COLO668 (cell line): ENCODE results near the gene PRDM16.
A peak's percentile ranks its signal among the peaks of the same experiment; 100 is the strongest.

Experiments used
- DNase-seq: peaks from one replicate; lab custom pipeline; 2025; ENCODE audit not compliant: unreplicated experiment; lab: John Stamatoyannopoulos, UW

The PRDM16 gene

DNA sequence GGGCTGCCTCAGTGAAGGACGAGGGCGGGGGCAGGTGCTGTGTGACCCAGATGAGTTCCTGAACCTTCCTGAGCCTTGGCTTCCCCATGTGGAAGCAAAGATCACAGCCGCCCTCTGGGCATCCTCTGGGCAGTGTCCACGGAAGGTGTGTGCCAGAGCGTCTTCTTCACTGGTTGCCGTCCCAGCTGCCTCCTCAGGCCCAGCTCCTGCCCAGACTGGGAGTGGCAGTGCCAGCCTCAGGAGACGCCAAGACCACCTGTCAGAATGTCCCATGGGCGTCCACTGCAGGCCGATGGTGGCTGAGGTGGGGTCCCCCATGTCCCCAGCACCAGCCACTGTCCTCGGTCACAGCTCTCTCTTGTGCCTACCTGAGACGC is 395.6 kb downstream of the PRDM16 start:
- DNase-seq, result no peak

- DNase-seq, result no peak
These were observed 396.3 kb downstream of the PRDM16 start for GRCh38 chr1:3465091-3465934.

- no peak for DNase-seq
These were observed 396.9 kb downstream of the PRDM16 start for GRCh38 chr1:3465935-3466321.

DNA sequence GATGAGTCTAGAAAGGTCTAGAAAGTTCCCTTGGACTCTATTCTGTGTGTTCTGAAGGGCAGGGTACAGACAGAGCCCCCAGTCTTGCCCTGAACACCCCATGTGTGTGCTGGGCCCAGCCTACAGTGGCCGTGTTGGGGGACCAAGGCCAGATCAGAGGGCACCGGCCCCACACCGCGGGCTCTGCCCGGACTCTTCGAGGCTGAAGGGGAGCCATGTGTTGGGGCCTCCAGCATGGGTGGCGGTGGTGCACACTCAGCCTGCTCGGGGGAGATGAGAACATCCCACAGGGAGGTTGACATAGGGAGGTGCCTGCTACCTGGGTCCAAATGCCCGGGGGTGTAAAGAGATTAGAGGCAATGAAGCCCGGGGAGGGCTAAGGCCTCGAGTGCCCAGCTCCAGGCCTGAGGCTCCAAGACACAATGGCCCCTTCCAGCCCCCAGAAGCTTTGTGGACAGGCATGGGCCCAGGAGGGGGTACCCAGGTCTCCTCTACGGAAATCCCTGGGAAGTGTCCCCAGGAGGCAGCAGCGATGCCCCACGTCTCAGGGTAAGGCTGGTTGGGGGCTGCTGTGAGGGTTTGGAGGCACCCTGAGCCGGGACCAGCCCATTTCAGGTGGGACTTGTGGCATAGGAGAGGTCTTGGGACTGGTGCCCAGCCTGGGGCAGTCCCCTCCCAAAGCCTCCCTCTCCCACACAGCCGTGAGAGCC is 397.5 kb downstream of the PRDM16 start:
- no peak for DNase-seq

- DNase-seq, result no peak
These were observed 398.4 kb downstream of the PRDM16 start for GRCh38 chr1:3467096-3468036.

DNA sequence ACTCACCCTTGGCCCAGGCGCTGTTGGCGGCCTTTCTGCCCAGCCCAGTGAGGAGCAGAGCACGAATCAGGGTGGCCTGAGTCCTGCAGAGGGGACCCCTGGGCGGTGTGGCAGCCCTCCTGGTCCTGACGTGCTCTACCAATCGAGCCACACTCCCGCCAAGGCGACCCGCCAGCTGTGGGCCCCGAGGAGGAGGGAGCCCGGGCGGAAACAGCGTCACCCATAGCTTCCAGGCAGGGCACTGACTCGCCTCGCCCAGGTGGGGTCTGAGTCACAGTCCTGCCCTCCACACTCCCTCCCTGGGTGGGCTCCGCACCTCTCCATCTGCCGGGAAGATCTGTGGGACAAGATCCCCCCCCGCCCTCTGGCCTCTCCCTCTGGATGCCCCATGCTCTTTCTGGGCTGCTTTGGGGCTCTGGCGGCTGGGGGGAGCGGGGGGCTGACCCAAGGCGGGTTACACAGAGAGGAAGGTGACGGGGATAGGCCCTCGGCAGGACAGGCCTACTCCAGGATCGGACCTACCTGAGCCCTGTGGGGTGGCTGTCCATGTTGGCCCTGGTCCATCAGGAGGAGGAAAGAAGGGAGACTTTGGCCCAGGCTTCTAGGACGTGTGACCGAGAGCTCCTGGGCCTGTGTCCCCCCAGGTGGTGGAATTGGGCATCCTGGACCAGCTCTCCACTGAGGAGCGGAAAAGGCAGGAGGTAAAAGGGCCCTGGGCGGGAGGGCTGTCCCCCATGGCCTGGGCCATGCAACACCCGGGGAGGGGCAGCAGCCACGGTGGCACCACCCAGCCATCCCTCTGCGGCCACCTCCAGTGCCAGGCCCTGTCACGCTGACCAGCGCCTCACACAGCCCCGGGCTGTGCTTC is 399.5 kb downstream of the PRDM16 start:
- no peak for DNase-seq

DNA sequence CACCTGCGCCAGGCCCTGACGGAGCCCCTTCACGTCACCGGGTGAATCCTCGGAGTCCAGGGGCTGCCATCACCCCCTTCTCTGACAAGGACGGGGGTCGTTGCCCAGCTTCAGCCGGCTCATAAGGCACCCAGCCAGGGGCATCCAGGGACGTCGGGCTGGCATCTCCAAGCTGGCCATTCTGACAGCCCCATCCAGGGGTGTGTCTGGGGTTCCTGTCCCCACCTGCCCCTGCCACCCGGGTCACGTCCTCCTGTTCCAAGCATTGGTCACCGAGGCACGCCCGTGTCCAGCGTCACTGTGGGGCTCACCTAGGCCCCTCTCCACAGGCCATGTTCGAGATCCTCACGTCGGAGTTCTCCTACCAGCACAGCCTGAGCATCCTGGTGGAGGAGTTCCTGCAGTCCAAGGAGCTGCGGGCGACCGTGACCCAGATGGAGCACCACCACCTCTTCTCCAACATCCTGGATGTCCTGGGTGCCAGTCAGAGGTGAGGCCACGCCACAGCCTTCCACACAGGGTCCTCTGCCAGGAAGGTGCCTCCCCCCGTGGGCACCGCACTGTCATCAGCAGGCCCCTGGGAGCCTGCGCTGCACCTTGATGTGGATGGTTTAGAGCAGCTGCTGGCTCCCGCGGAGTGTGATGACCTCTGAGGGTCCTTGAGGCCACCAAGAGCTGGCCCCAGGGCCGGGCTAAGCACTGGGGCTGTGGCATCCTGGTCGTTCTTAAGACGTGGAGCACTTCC is 400.3 kb downstream of the PRDM16 start:
- DNase-seq, result no peak

DNA sequence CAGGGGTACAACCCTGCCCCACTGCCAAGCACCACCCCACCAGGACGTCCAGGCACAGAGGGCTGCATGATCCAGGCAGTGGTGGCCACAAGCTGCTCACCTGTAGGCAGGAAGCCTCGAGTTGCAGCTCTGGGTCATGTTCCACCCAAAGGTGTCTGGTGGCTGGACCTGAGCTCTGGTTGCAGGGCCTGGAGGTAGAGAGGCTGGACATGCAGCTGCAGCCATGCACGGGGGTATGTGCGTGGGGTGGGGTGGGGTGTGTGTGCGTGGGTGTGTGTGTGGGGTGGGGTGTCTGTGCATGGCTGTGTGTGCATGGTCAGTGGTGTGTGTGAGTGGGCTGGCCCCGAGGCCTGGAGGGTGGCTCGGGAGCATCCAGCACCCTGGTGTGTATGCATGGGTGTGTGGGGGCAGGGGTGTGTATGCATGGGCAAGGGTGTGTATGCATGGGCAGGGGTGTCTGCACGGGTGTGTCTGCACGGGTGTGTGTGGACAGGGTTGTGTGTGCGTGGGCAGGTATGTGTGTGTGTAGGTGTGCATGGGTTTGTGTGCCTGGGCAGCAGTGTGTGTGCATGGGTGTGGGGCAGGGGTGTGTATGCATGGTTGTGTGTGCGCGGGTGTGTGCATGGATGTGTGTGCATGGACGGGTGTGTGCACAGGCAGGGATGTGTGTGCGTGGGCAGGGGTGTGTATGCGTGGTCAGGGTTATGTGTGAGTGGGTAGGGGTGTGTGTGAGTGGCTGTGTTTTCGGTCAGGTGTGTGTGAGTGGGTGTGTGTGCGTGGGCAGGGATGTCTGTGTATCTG is 401.0 kb downstream of the PRDM16 start:
- DNase-seq, result no peak

- DNase-seq, result no peak
These were observed 401.8 kb downstream of the PRDM16 start for GRCh38 chr1:3470650-3471355.

DNA sequence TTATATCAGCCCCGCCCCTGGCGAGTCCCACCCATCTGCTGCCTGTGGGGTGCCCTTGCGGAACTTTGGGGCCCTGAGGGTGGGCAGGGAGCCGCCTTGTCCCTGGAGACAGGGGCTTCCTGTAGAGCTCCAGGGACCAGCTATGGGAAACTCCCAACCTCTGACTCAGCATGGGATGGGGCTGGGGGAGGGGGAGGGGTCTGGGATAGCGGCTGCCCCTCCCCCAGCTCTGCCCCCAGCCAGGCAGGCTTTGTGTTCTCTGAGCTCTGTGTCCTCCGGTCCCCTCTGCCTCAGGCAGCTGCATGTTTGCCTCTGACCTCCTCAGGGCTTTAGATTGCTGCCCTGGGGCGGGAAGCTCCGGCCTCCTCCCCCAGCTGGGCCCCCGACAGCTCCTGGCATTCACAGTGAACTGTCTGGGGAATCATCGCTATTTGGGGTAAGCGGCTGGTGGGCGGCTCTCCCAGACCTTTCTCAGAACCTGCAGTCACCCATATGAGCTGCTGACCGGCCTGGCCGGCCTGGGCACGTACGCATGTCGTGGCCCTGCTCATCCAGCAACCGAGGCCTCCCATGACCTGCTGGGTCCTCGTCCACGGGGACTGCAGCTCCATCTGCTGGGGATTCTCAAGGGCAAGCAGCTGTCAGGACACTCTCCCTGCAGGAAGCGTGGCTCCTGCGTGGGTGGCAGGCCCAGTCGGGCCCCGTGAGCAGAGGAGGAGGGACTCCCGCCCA is 402.5 kb downstream of the PRDM16 start:
- peak; percentile 35 for DNase-seq

DNA sequence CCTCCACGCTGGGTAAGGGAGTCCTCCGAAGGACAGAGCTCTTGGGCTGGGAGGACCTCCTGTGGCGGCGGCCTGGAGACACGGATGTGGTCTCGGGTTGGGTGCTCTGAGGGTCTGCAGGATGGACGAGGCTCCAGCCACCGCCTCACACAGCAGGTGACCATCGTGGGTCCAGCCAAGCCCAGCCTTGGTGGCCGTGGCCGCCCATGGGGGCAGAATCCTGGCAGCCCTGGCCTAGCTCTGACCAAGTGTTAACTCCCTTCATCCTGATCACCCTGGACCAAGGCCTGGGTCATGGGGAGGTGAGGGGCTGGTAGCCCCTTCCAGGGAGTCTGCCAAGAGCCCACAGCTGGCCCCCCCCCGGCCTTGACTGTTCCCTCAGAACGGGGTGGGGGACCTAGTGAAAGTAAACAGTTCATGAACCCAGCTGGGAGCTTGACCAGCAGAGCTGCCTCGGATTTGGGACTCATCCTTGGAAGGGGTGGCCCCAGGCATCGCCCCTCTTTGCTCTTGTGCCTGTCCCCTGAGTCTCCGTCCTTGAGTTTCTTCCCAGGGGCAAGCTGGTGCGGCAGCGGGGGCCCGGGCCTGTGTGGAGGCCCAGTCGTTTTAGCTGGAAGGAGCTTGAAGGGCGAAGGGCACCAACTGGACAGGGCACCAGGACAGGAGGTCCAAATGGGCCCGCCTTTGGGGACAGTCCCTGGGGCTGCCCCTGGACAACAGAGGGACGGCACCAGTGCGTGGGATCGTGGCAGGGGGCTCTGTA is 403.3 kb downstream of the PRDM16 start:
- no peak for DNase-seq

DNA sequence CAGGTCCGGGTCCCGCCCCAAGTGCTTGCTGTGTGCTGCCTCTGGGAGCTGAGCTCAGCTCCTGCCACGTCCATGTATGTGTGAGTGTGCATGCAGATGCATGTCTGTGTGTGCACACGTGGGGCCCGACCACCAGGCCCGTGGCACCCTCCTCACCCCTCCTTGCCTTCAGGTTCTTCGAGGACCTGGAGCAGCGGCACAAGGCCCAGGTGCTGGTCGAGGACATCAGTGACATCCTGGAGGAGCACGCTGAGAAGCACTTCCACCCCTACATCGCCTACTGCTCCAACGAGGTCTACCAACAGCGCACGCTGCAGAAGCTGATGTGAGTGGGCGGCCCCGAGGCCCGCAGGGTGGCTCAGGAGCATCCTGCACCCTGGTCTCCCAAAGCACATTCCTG is 403.9 kb downstream of the PRDM16 start:
- no peak for DNase-seq

DNA sequence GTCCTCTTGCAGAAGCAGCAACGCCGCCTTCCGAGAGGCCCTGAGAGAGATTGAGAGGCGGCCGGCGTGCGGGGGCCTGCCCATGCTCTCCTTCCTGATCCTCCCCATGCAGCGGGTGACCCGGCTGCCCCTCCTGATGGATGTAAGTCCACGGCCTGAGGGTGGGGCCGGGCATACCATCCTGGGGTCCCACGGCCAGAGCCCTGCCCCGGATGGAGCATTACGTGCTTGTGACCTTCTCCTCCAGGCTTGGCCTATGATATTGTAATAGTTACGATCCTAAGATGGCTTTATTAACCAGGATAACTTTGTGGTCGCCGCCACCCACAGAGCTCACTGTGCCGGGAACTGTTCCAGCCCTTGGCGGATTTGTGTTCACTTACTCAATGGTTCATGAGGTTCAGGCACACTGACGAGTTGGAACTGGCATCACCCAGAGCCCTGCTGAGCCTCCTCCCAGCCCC is 404.4 kb downstream of the PRDM16 start:
- DNase-seq, result no peak

- DNase-seq, result no peak
These were observed 405.0 kb downstream of the PRDM16 start for GRCh38 chr1:3474016-3474415.

GRCh38 chr1:3474421-3474820 is 405.4 kb downstream of the PRDM16 start:
- DNase-seq, result no peak

DNA sequence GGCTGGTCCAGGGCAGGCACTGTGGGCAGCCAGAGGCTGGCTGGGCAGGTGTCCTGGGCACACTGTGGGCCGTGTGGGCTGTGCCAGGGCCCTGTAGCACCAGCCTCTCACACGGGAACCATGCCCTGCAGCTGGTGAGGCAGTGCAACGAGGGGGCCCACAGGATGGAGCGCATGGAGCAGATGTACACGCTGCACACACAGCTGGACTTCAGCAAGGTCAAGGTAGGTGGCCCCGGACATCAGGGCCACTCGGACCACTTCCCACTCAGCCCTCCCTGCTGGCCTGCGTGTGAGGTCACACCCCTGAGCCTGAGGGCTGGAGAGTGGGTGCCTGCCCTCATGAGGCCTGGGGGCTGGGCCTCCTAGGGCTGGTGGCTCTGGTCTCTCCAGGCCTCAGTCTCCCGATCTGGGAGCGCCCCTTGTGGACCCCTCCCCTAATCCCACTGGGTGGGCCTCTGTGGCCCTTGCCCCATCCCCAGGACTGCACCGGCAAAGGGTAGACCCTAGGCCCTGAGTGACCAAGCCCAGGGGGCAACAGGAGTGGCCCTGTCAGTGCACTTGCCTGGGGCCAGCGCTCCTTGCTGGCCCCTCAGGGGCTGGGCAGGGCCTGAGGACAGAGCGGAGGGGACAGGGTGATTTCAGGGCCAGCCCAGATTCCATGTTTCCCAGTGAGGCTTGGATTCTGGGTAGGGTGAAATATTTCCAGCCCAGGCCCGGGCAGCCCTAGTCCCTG is 407.0 kb downstream of the PRDM16 start:
- DNase-seq, result no peak
